GM13977 (cell line): ENCODE measurements around the gene ANTXRL.

Experiments used
- DNase-seq: peaks from one replicate; pipeline ENCODE4 v3.0.0; 2012; ENCODE audit warnings: low spot score
- in situ Hi-C: fragments of 300-500 bp; cut with MboI; formaldehyde crosslinking; loops from one replicate; pipeline ENCODE4 v1.12.0; 2022; ENCODE audit warnings: low sequenced_read_pairs, low pct_unique_long_range_greater_than_20kb, mixed read lengths, inconsistent platforms; ENCODE audit not compliant: unreplicated experiment
- TF ChIP-seq, protein P1 (sequence below): IDR thresholded peaks from 2 replicates; pipeline ENCODE4 v1.5.1; 2012; ENCODE audit warnings: mild to moderate bottlenecking, control low read depth; ENCODE audit not compliant: insufficient read depth; ENCODE audit errors: extremely low read depth, missing control alignments

The ANTXRL gene

DNA sequence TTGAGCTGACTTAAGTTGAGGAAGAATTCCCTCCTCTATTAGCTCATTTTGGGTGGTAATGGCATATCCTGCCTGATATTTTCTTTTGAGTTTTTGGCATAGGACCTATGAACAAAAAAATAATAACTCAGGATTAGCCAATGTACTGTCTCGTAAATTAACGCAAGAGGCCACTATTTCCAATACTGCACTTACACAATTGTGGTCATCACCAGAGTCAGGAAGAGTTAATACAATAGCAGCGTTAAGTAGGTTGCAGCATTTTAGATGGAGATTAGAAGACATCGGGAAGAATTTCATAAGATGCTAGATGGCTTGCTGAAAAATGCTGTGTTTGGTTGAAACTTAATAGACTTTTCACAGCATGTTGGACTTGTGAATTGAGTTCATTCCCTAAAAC lies 36.4 kb downstream of the ANTXRL start:
- in situ Hi-C loops = no loop called here
- TF ChIP-seq, protein P1, sequence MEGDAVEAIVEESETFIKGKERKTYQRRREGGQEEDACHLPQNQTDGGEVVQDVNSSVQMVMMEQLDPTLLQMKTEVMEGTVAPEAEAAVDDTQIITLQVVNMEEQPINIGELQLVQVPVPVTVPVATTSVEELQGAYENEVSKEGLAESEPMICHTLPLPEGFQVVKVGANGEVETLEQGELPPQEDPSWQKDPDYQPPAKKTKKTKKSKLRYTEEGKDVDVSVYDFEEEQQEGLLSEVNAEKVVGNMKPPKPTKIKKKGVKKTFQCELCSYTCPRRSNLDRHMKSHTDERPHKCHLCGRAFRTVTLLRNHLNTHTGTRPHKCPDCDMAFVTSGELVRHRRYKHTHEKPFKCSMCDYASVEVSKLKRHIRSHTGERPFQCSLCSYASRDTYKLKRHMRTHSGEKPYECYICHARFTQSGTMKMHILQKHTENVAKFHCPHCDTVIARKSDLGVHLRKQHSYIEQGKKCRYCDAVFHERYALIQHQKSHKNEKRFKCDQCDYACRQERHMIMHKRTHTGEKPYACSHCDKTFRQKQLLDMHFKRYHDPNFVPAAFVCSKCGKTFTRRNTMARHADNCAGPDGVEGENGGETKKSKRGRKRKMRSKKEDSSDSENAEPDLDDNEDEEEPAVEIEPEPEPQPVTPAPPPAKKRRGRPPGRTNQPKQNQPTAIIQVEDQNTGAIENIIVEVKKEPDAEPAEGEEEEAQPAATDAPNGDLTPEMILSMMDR = no peak
- DNase-seq = no peak

DNA sequence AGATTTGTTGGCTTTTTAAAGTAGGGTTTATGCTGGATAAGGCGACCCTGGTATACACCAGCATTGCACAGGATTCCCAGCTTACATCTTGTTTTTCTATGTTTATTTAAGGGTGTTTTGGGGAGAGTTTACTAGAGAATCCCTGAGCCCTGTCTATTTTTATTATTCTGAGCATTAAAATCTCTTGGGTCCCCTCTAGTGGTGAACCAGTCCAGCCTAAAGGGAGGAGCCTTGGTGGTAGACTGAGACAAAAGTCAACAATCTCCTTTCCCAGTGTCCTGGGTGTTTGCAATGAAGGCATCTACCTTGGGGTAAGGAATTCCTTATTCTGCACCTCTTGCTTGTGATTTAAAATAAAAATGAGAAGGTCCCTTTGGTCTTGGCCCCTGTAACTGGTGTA lies 38.2 kb downstream of the ANTXRL start:
- in situ Hi-C loops = no loop called here
- no peak for DNase-seq
- TF ChIP-seq, protein P1 = peak; percentile 30

DNA sequence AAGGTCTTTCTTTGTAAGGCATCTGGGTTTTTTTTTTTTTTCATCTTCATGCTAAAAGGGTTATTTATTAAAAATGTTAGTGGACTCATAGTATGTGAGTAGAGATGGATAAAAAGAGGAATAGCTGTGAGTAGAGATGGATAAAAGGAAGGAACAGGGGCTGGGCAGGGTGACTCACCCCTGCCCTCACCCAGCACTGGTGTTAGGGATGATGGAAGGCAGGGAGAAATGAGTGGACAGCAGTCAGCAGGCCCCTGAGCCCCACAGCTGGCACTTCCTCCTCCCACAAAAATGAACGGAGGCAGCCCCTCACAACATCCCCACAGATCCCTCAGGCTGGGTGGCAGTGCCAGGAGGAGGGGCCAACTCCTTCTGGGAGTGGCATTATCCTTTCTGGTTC lies 39.3 kb downstream of the ANTXRL start:
- TF ChIP-seq, protein P1 = no peak
- in situ Hi-C loops = no loop called here
- DNase-seq = no peak

DNA sequence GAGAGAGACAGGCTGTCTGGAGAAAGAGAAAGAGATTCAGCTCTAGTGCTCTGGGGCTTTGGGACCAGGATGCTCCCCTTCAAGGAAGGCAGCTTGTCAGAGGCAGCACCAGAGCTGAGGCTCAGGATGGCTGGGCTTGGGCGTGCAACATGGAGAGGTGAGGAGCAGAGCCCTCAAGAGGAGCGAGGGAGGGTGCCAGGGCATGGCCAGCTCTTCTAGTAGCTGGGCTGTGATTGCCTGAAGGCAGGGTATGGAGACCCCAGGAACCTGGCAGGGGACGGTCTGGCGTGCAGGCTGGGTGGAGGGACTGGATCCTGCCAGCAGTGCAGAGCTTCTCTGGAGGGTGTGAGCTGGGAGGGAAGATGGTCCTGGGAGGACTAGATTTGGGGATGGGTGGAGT lies 40.2 kb downstream of the ANTXRL start:
- TF ChIP-seq, protein P1 = no peak
- in situ Hi-C loops = no loop called here
- no peak for DNase-seq

DNA sequence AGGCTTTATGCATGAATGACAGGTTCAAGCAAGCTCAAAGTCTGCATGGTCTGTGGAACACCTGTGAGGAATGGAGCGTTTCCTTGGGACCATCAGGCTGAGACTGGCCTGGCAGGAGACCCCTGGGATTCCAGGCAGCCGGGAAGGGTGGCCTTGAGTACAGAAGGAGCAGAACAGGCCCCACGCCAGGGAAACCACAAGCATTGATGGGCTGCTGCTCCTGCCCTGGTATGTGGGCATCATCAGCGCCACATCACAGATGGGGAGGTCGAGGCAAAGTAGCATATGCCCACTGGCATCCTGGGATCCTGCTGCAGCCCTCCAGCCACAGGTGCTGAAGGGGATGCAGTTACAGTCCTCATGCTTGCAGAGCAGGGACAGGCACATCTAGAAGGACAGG lies 40.9 kb downstream of the ANTXRL start:
- in situ Hi-C loops = no loop called here
- TF ChIP-seq, protein P1 = no peak
- no peak for DNase-seq

DNA sequence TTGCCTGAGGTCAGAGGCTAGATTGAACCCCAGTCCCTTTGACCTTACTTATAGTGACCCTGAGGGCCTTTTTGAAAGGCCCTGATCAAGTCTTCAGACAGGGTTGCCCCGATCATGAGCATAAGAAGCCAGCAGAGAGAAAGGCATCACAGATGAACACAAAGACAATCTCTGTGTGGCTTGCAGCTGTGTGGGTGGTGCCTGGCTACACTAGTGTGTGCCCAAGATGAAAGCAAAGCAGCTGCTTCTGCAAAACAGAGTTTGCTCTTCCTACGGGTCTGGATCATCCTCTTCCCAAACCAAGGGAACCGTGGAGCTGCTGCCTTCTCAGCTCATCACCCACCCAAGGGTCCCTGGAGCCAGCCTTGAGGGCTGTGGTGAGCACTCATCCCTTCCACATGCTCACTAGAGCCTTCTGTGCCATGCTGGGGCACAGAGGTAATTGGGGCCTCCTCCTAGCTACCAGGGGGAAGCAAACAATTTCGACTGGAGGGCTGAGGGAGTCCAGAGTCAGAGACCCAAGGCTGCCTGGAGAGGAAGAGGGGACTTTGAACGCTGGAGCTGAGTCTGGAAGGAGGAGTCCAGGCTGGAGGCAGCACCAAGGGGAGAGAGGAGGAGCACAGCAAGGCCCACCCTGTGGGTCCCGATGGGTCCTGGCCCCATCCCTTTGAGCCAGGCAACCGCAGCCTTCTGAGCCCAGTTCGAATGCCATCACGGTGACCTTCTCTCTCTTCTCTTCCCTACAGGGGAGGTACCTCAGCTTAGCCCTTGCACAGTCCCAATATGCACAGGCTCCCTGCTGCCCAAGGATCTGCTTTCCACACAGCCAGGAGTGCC lies 42.3 kb downstream of the ANTXRL start:
- in situ Hi-C loops = no loop called here
- TF ChIP-seq, protein P1 = no peak
- DNase-seq = no peak
